NCI-H1092 treated with DMSO at 0.1 percent for 48 hours (cell line): ENCODE results near the gene PRKN.
"Not testable (repeated sequence)": the region's sequence is repeated elsewhere in the genome, so short reads cannot be mapped to it uniquely, and the experiment has no call there.

Experiments
- DNase-seq: peaks from one replicate; lab custom pipeline; 2025; lab: John Stamatoyannopoulos, UW

PRKN gene

GRCh38 chr6:161309774-161310173, 1417.8 kb downstream of the PRKN start:
- DNase-seq, result not testable (repeated sequence)

GRCh38 chr6:161308075-161308655, 1419.4 kb downstream of the PRKN start:
- DNase-seq, result no peak

GRCh38 chr6:161305860-161306259, 1421.7 kb downstream of the PRKN start:
- no peak for DNase-seq

GRCh38 chr6:161303628-161304340, 1423.8 kb downstream of the PRKN start:
- DNase-seq, result no peak

- no peak for DNase-seq
These were observed 1424.6 kb downstream of the PRKN start for GRCh38 chr6:161302949-161303348.

GRCh38 chr6:161301338-161301737, 1426.2 kb downstream of the PRKN start:
- no peak for DNase-seq

- no peak for DNase-seq
These were observed 1426.7 kb downstream of the PRKN start for GRCh38 chr6:161300823-161301222.

- no peak for DNase-seq
These were observed 1427.8 kb downstream of the PRKN start for GRCh38 chr6:161299726-161300125.
